GM12891 (cell line): ENCODE data around the gene NOL12.

Experiments used
- DNase-seq: peaks from one replicate; pipeline ENCODE4 v3.0.0; 2011; ENCODE audit warnings: low spot score; ENCODE audit not compliant: insufficient read length
- FAIRE-seq: peaks from 2 replicates; lab custom pipeline; 2011; peaks lifted over from hg19 to GRCh38; lab: Jason Lieb, UNC
- PAX5 ChIP-seq: IDR thresholded peaks from 2 replicates; pipeline ENCODE4 v1.6.1; 2011; ENCODE audit warnings: low read length, moderate library complexity, mild to moderate bottlenecking; ENCODE audit not compliant: insufficient read depth, severe bottlenecking
- POLR2A ChIP-seq: IDR thresholded peaks from 2 replicates; pipeline ENCODE4 v1.6.1; 2011; ENCODE audit warnings: low read depth, low read length, control low read depth
- POLR2AphosphoS5 ChIP-seq: IDR thresholded peaks from 2 replicates; pipeline ENCODE4 v1.6.1; 2011; ENCODE audit warnings: low read depth, low read length, control low read depth
- POU2F2 ChIP-seq: IDR thresholded peaks from 2 replicates; pipeline ENCODE4 v1.6.1; 2011; ENCODE audit warnings: low read depth, mild to moderate bottlenecking, control low read depth, low read length, moderate library complexity
- SPI1 ChIP-seq: IDR thresholded peaks from 2 replicates; pipeline ENCODE4 v1.6.1; 2011; ENCODE audit warnings: low read depth, low read length, control low read depth
- TAF1 ChIP-seq: IDR thresholded peaks from 2 replicates; pipeline ENCODE4 v1.6.1; 2011; ENCODE audit warnings: low read depth, low read length, control low read depth

The NOL12 gene

DNA sequence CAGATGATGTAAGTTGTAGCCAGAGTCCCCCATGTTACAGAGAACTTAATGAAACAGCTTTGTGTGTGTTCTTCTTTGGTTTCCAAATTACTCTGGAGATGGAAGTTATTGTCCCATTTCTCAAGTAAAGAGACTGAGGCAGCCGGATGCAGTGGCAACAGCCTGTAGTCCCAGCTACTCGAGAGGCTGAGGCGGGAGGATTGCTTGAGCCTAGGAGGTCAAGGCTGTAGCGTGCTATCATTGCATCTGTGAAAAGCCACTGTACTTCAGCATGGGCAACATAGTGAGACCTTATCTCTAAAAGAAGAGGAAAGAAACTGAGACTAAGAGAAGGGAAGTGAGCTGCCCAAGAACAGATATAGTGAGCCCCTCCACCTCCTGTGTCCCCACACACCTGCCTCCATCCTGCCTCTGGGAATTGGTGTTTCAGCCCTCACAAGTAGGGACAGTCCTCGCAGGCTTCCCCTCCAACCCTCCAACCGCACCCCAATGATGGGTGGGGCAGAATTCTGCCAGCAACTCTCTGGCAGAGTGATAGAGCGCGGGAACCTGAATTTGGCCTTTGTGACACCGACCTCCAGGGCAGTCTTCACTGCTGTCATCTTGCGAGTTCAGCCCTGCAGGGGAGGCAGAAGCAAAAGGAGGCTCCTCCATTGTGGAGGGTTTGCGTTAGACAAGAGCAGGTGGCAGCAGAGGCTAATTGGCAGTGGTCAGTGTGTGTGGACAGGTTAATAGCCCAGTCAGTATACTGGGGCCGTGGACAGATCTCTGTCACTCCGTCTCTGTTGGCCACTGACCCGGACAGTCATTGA, 26.0 kb upstream of the NOL12 start:
- DNase-seq (no peak), FAIRE-seq (peak; percentile 45)
- TF ChIP-seq SPI1, result peak; percentile 67; the same call in 1 of the 2 replicates
- TF ChIP-seq PAX5, result no peak

DNA sequence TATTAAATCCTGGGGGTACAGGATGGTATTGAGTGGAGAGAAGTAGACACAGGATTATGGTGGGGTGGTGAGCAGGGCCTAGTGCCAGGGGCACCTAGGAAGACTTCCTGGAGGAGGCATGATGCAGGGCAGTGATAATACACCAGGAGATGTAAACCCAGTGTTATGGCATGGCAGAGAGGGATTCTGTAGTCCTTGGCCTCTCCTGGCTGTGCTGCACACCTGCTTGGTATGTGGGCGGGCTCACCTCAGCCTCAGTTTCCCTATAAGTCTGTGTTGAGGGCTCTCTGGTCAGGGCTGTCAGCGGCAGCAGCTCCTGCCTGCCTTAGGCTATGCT, 25.5 kb upstream of the NOL12 start:
- DNase-seq, result no peak
- FAIRE-seq, result no peak
- TF ChIP-seq POLR2AphosphoS5, result no peak
- TF ChIP-seq POLR2A, result no peak
- no peak for TF ChIP-seq TAF1
- no peak for TF ChIP-seq POU2F2
- no peak for TF ChIP-seq PAX5
- no peak for TF ChIP-seq SPI1

DNA sequence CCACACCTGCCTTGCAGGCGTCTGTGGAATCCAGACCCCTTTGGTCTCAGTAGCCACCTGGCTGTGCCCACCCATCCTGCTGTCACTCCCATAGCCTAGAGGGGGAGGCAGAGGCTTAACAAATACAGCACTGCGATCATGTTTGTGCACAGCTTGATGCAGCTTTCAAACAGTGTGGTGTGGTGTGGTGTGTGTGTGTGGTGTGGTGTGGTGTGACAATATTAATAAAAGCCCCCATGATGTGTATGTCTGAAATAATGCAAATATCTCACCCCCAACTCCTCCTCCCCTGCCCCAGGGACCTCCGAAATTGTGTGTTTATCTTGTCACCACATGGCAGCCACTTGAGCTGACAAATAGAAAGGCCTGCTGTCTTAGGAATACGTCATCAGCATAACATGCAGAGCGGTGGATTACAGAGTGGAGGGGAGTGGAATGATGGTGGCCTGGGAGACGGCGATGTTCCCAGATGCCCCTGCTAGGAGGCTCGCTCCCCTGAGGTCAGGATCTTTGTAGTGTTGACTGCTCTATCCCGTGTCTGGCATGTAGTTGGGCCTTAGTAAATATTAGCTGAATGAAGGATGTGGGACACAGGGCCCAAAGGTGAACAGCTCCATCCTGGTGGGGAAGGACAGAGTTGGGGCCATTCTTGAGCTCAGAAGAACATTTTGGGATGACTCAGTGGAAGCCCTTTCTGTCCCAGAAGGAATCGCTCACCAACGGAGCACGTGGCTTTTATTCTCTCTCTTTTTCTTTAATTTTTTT, 24.8 kb upstream of the NOL12 start:
- DNase-seq (no peak), FAIRE-seq (peak; percentile 61)
- TF ChIP-seq SPI1, result no peak
- no peak for TF ChIP-seq POU2F2
- no peak for TF ChIP-seq PAX5
- TF ChIP-seq POLR2A, result no peak
- TF ChIP-seq POLR2AphosphoS5, result no peak
- TF ChIP-seq TAF1, result no peak

DNA sequence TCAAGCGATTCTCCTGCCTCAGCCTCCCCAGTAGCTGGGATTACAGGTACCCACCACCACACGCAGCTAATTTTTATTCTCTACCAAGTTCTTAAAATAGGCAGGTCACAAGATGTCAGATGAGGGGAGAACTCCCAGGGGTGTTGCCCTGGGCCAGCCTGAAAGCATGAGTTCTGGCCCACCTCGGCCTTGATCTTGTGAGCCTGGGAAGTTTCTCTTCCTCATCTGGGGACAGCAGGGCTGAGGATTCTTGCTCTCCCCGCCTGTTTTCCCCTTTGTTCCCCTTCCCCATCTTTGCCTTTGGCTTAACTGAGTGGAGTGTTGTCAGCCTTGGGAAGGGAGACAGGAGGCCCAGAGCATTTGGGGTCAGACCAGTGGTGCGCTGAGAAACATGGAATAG, 24.1 kb upstream of the NOL12 start:
- no peak for FAIRE-seq
- DNase-seq, result no peak
- TF ChIP-seq SPI1 (peak; percentile 47; the same call in 1 of the 2 replicates), TAF1 (no peak)

GRCh38 chr22:37663521-37664140, 22.5 kb upstream of the NOL12 start:
- TF ChIP-seq POLR2A (no peak), PAX5 (no peak), POLR2AphosphoS5 (no peak), TAF1 (no peak)
- FAIRE-seq, result no peak

GRCh38 chr22:37664249-37665101, 21.7 kb upstream of the NOL12 start:
- TF ChIP-seq POU2F2 (no peak), POLR2AphosphoS5 (no peak), PAX5 (no peak), TAF1 (no peak), SPI1 (no peak), POLR2A (no peak)
- FAIRE-seq (no peak), DNase-seq (no peak)

More at GRCh38 chr22:37663521-37664140, 22.5 kb upstream of the NOL12 start:
- DNase-seq, result no peak

GRCh38 chr22:37665487-37665886, 20.7 kb upstream of the NOL12 start:
- no peak for DNase-seq
- no peak for TF ChIP-seq PAX5
- TF ChIP-seq TAF1, result no peak
- no peak for TF ChIP-seq SPI1
- no peak for TF ChIP-seq POU2F2
- no peak for FAIRE-seq

DNA sequence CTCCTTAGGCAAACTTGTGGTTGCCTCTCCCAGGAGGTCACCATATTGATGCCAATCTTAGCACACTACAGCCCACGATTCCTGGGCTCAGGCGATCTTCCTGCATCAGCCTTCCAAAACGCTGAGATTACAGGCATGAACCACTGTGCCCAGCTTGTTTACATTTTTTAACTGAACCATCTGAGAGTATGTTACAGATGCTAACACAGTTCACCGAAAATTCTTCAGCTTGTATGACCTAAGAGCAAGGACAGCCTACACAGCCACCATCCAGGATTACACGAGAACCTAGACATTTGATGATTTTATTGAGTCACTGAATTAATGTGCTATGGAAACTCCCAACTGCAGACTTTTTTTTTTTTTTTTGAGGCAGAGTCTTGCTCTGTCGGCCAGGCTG, 16.6 kb upstream of the NOL12 start:
- no peak for FAIRE-seq
- DNase-seq, result no peak
- TF ChIP-seq POLR2AphosphoS5, result no peak
- TF ChIP-seq POLR2A, result no peak
- no peak for TF ChIP-seq SPI1

- peak; percentile 51 for FAIRE-seq
- no peak for DNase-seq
Observed at GRCh38 chr22:37672206-37672919, 13.8 kb upstream of the NOL12 start.

GRCh38 chr22:37672920-37673455, 13.2 kb upstream of the NOL12 start:
- DNase-seq, result no peak
- TF ChIP-seq PAX5, result no peak
- TF ChIP-seq POU2F2, result no peak
- no peak for TF ChIP-seq POLR2AphosphoS5
- TF ChIP-seq TAF1, result no peak
- TF ChIP-seq POLR2A, result no peak
- TF ChIP-seq SPI1, result no peak
- FAIRE-seq, result no peak

More at GRCh38 chr22:37672206-37672919, 13.8 kb upstream of the NOL12 start:
- TF ChIP-seq POLR2AphosphoS5, result no peak
- TF ChIP-seq POU2F2, result no peak
- TF ChIP-seq TAF1, result no peak
- no peak for TF ChIP-seq POLR2A
- peak; percentile 74 for TF ChIP-seq SPI1
- no peak for TF ChIP-seq PAX5
